Epidermal melanocyte (primary cell): ENCODE results near the gene SEMA5B.

Experiments used
- DNase-seq: peaks from one replicate; pipeline ENCODE4 v3.0.0; 2011; ENCODE audit warnings: low spot score; ENCODE audit not compliant: insufficient read length

SEMA5B gene

GRCh38 chr3:122975924-122976293 is 51.7 kb downstream of the SEMA5B start:
- no peak for DNase-seq

- no peak for DNase-seq
Measured at GRCh38 chr3:122975163-122975923, 52.2 kb downstream of the SEMA5B start.

GRCh38 chr3:122974764-122975162 is 52.8 kb downstream of the SEMA5B start:
- no peak for DNase-seq

DNA sequence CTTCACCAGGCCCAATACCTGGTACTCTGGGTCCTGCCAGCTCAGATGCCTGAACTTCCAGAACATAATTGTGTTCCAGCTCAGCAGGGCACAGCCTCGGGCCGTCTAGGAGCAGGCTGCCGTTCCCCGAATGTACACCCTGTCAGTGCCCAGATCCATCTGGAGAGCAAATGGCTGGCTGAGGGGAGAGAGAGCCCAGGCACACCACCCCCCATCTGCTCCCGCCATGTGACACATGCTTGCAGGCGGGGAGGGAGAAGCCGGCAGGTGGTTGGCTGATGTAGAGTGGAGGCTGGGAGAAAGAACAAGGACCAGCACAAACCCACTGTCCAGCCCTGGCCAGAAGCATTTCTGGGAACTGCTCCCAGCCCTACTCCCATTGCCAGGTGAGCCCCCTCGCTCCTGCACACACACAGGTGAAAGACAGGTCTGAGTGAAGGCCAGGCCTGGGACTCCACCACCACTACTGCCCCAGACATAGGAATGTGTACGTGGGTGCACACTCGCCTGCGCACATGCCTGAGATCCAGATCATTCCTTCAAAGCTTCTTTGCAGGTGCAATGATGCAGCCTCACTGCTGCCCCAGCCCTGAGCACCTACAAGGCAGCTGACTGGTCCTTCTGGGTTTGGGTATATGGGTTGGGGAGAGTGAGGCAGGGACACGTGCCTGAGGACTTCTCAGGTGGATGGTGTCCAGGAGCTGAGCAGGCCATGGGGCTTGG is 53.5 kb downstream of the SEMA5B start:
- DNase-seq: no peak

DNA sequence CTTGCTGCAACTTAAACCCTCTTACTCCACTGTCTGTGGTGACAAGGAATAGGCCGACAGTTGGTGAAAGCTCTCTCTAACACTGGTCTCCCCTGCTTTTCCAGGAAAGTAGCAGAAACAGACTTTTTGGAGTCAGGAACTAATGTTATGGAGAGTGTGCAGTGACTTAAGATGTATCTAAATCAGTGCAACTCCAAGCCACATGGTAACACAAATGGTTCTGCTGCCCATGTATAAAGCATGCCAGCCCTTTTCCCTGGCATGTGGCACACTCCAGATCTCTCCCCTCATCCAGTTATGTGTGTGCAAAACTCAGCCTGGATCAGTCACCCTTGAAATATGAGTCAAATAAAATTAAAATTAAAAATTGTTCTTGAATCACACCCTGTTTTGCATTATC is 55.4 kb downstream of the SEMA5B start:
- DNase-seq: no peak

DNA sequence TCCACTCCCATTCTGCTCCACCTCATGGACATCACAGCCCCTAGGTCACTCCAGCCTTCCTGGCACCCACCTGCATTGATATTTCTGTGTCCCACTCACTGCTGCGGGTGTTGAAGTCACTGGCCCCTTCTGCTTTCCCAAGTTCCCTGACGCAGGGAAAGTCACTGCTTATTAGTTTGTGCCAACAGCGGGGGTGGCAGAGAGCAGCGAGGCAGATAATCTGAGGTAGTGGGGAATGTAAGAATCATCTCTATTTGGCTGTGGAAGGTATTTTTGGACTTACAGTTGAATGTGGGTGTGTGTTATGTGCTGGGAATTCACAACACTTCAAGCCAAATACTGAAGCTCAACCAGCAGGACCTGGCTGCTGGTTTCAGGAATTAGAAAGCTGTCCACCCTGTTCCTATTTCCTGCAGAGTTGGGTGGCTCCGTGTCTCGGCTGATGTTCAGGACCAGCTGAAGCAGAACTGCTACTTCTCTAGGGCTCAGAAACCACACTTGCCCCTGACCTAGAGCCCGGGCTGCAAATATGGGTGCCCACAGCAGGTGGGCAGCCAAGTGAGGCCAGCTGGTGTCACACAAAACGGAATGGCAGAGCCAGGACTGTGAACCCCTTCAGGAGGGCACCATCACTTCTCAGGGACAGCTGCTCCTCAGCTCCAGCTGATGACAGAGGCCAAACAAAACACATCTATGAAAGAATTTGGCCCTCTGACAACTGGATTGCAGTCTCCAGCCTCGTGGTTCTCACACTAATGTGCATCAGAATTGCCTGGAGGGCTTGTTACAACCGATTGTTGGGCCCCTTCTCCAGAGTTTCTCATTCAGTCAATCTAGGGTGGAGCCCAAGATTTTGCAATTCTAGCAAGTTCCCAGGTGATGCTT is 57.7 kb downstream of the SEMA5B start:
- no peak for DNase-seq

DNA sequence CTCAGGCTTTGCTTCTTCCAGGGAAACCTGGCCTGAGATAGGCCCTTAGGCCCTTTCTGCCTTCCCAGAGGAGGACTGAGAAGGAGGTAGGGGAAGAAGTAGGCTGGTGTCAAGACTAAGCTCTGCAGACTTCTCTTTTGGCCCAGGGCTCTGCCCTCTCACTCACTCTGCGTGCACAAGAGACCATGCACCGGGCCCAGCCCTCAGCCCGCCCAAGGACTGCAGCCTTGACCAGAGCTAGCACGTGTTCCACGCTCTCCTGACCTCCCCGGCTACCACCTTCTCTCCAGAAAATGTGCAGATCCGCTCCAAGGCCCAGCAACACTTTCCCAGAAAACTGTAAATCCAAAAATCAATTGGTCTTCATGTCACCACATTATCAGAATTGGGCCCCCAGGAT is 59.8 kb downstream of the SEMA5B start:
- no peak for DNase-seq

GRCh38 chr3:122967356-122967755 is 60.2 kb downstream of the SEMA5B start:
- no peak for DNase-seq

- DNase-seq: no peak
Measured at GRCh38 chr3:122966045-122966444, 61.5 kb downstream of the SEMA5B start.

DNA sequence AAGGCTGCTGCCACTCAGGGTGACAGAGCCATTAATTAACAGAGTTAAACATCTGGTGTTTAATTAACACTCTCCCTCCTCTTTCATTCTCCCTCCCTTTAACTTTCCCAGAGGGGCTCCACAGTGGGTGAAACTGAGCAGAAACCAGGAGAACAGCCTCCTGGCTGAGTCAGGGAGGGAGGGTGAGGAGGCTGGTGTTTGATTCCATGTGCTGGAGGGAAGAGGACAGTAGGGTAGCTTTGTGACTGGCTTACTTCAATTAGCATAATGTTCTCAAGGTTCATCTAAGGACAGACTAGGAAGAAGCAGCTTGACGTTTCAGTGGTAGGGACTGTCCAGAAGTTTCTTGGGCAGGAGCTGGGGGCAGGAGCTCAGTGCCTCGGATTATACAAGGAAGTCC is 62.8 kb downstream of the SEMA5B start:
- no peak for DNase-seq

GRCh38 chr3:122962149-122962548 is 65.4 kb downstream of the SEMA5B start:
- no peak for DNase-seq

GRCh38 chr3:122961146-122961545 is 66.4 kb downstream of the SEMA5B start:
- DNase-seq: no peak

GRCh38 chr3:122960652-122961051 is 66.9 kb downstream of the SEMA5B start:
- no peak for DNase-seq

GRCh38 chr3:122959339-122959738 is 68.2 kb downstream of the SEMA5B start:
- DNase-seq: no peak

DNA sequence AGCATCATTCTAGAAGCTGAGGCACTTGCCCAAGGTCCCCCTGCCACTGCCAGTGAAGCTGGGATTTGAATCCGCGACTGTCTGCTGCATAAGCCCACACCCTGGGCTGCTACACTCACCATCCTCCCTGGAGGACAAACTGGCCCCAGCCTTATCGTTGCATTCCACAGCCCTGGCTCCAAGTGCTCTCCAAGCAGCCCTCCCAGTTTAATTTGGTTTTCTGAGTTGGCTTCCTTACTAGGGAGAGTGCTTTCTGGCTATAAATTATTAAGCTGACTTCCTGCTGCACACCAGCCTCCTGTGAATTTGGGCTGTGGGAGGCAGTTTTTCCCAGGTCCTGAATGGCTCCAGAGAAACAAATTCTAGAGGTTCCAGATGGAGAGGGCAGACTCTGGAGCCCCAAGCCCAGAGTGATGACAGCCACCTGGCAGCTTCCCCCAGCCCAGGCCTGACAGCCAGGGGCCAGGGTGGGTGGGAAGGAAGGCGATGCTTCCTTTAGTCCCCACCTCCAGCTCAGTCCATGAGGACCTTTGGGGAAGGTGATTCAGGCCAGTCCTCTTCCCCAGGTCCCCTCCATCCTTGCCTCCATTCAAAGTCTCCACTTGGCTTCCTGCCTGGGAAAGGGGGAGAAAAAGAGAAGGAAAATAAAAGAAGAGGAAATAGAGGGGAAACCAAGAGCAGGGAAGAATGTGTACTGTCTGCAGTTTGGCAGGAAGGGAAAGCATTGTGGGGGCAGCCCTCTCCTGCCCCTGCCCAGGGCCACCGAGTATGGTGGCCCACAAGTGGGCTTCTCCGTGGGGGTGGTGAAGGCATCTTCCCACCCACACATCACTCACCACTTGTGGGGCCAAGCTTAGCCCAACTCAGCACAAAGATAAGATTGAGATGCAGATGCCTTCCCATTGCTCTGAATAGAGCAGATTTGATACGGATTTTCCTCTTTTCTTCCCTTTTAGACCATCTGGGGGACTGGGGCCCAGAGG is 69.6 kb downstream of the SEMA5B start:
- DNase-seq: no peak

GRCh38 chr3:122956693-122957455 is 70.7 kb downstream of the SEMA5B start:
- DNase-seq: no peak

DNA sequence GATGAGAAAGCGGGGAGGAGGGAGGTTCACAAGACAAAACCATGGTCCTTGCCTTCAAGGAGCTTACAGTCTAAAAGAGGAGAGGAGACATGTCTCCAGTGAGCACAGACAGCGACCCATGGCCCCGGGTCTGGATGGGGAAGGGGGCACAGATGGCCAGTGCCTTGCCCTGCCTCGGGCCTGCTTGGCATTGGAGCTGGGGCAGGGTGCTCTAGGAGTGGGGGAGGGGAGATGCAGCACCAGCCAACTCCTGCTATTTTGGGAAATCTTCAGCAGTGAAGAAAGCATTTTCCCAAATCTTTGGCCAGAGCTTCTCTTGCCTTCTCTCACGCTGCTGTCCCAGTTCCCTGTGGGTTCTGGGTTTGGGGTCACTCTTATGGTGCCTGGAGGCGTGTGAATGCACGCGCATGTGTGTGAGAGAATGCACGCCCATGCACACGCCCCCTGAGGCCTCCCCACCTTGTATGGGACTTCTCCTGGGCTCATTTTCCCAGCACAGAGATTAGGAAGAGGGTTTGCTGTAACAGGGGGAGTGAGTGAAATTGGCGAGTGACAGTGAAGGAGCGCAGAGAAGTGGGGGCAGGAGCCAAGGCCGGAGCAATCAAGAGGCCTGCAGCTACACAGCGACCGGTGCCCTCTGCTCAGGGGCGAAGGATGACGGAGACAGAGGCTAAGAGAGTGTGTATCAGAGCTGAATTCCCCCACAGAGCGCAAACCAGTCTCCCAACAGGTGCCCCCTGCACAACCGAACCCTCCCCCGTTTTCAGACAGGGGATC is 71.5 kb downstream of the SEMA5B start:
- no peak for DNase-seq

DNA sequence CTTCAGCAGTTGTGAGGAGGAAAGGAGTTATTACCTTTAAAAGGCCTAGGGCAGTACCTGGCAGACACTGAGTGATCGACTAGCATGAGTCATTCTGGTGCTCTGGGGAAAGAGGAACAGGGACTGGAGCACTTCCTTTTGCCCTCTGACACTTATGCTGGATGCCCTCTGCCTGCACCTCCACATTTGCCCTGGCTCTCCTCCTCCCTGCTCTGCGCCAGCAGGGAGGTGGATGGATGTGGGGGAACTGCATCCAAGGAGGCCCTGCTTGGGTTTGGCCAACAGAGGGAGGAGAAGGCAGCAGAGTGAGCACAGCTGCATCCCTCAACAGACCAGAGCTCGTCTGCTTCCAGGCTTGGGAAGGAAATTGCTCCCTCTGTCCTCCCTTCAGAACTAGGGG is 75.0 kb downstream of the SEMA5B start:
- no peak for DNase-seq

DNA sequence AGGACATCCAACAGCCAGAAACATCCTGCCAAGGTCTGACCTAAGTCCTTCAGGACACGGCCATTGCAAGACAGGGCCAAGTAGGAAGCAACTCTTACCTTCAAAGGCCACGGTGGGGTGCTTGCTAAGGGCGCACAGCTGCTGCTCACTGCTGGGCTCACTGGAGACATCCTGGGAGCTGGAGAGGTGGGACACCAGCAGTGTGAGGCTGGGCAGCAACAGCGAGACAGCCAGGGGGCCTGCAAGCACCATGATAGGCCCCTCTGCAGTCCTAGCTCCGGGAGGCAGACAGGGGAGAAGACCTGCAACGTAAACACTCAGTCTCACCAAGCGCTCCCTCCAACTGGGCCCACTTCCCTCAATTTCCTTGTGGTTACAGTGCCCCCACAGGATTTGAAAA is 79.2 kb downstream of the SEMA5B start:
- no peak for DNase-seq
